Nephron progenitor cell (in vitro differentiated cells): ENCODE measurements around the gene BANP.
"Not testable (repeated sequence)": the region's sequence is repeated elsewhere in the genome, so short reads cannot be mapped to it uniquely, and the experiment has no call there.

Experiments
- DNase-seq: peaks from one replicate; pipeline ENCODE4 v3.0.0; 2021
- H3K27ac Mint-ChIP-seq: 2 replicates; pipeline ENCODE4 v1.8.0; 2021; ENCODE audit warnings: mild to moderate bottlenecking, moderate library complexity, mixed read lengths
- H3K27me3 Mint-ChIP-seq: 2 replicates; pipeline ENCODE4 v1.8.0; 2021; ENCODE audit warnings: mild to moderate bottlenecking, low read depth, mixed read lengths; ENCODE audit not compliant: poor library complexity
- H3K36me3 Mint-ChIP-seq: 2 replicates; pipeline ENCODE4 v1.8.0; 2021; ENCODE audit warnings: low read depth, mixed read lengths
- H3K4me1 Mint-ChIP-seq: 2 replicates; pipeline ENCODE4 v1.8.0; 2021; ENCODE audit warnings: mixed read lengths
- H3K4me3 Mint-ChIP-seq: 2 replicates; pipeline ENCODE4 v1.8.0; 2021; ENCODE audit warnings: mild to moderate bottlenecking, moderate library complexity, mixed read lengths
- H3K9me3 Mint-ChIP-seq: 2 replicates; pipeline ENCODE4 v1.8.0; 2021; ENCODE audit warnings: mild to moderate bottlenecking, moderate library complexity, mixed read lengths
- CTCF ChIP-seq: fragments of 200-600 bp; sonication (generic); IDR thresholded peaks from 2 replicates; pipeline ENCODE4 v1.5.0; 2021; ENCODE audit warnings: antibody characterized with exemption

The BANP gene

GRCh38 chr16:87929986-87930385 lies 21.2 kb upstream of the BANP start:
- Mint-ChIP-seq H3K27me3 (peaks cover 9% of the 10 kb centered on the region), H3K4me1 (peaks cover 18% of the 10 kb centered on the region), H3K9me3 (peaks cover 4% of the 10 kb centered on the region), H3K27ac (no peak overlapping the region), H3K36me3 (no peaks in the 10 kb centered on the region), H3K4me3 (no peak overlapping the region)
- DNase-seq: no peak
- TF ChIP-seq CTCF: no peak

- no peak overlapping the region for H3K27ac Mint-ChIP-seq
- H3K4me3 Mint-ChIP-seq: no peak overlapping the region
- DNase-seq: no peak
- peaks cover 4% of the 10 kb centered on the region for H3K9me3 Mint-ChIP-seq
- peak; percentile 10 for TF ChIP-seq CTCF
- H3K4me1 Mint-ChIP-seq: peaks cover 13% of the 10 kb centered on the region
- no peaks in the 10 kb centered on the region for H3K36me3 Mint-ChIP-seq
- H3K27me3 Mint-ChIP-seq: peaks cover 9% of the 10 kb centered on the region
These were observed 20.8 kb upstream of the BANP start for GRCh38 chr16:87930456-87930855.

- H3K36me3 Mint-ChIP-seq: no peaks in the 10 kb centered on the region
- peaks cover 8% of the 10 kb centered on the region for H3K27me3 Mint-ChIP-seq
- no peak for TF ChIP-seq CTCF
- H3K27ac Mint-ChIP-seq: no peak overlapping the region
- peaks cover 4% of the 10 kb centered on the region for H3K9me3 Mint-ChIP-seq
- H3K4me1 Mint-ChIP-seq: peaks cover 8% of the 10 kb centered on the region
- no peak for DNase-seq
- no peak overlapping the region for H3K4me3 Mint-ChIP-seq
These were observed 19.7 kb upstream of the BANP start for GRCh38 chr16:87931504-87931903.

GRCh38 chr16:87932475-87933139 lies 18.6 kb upstream of the BANP start:
- not testable (repeated sequence) for H3K27ac Mint-ChIP-seq, H3K36me3 Mint-ChIP-seq, H3K4me1 Mint-ChIP-seq, H3K4me3 Mint-ChIP-seq, DNase-seq, H3K9me3 Mint-ChIP-seq
- H3K27me3 Mint-ChIP-seq: peaks cover 12% of the 10 kb centered on the region

- no peak for DNase-seq
- H3K4me3 Mint-ChIP-seq: no peak overlapping the region
- TF ChIP-seq CTCF: no peak
- H3K27me3 Mint-ChIP-seq: peaks cover 15% of the 10 kb centered on the region
- no peak overlapping the region for H3K27ac Mint-ChIP-seq
- H3K4me1 Mint-ChIP-seq: peaks cover 6% of the 10 kb centered on the region
- H3K9me3 Mint-ChIP-seq: peaks cover 4% of the 10 kb centered on the region
- no peaks in the 10 kb centered on the region for H3K36me3 Mint-ChIP-seq
These were observed 18.1 kb upstream of the BANP start for GRCh38 chr16:87933140-87933495.

DNA sequence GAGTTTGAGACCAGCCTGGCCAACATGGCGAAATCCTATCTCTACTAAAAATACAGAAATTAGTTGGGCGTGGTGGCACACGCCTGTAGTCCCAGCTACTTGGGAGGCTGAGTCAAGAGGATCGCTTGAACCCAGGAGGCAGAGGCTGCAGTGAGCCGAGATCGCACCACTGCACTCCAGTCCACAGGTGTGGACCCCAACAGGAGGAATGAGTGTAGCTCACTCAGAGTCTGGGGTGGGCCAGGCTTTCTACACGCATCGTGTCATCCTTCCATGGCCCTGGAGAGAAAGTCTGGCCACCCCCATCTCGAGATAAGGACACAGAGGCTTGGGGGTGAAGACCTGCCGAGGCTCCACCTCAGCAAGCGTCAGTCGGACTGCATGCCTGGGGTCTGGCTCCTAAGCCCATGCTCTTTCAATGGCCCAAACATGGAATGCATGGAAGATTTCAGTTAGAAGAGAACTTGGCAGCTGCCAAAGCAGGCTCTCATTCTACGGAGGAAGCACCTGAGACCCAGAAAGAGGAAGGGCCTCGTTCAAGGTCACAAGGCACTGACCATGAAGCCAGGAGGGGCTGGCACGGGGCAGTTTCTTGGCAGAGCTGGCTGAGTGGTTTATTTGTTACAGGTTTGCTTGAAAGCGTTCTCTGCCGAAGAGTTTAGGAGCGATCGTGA lies 16.3 kb upstream of the BANP start:
- not testable (repeated sequence) for H3K9me3 Mint-ChIP-seq, DNase-seq, H3K27ac Mint-ChIP-seq, H3K36me3 Mint-ChIP-seq, H3K4me3 Mint-ChIP-seq, H3K4me1 Mint-ChIP-seq
- peaks cover 15% of the 10 kb centered on the region for H3K27me3 Mint-ChIP-seq

- H3K4me3 Mint-ChIP-seq, H3K9me3 Mint-ChIP-seq, H3K27ac Mint-ChIP-seq, H3K36me3 Mint-ChIP-seq, H3K4me1 Mint-ChIP-seq, DNase-seq: not testable (repeated sequence)
- peaks cover 15% of the 10 kb centered on the region for H3K27me3 Mint-ChIP-seq
These were observed 15.2 kb upstream of the BANP start for GRCh38 chr16:87936016-87936374.
